ENCODE measurements around the gene KLHL29. TPM values are rescaled to one million over a fixed set of nuclear protein-coding genes. Genes with fewer than 3 reads are reported as not detected.
A peak's percentile ranks its signal among the peaks of the same experiment; 100 is the strongest.

The KLHL29 gene
- total and polyA plus RNA-seq, 2 of the 13 experiments (the other 11 are each of a cell fraction or from before 2014, with no cell fraction given), result 0.01 TPM; not detected in 1

GRCh38 chr2:23664066-23664788, 279.2 kb downstream of the KLHL29 start (continued):
- TF ChIP-seq, protein P1, sequence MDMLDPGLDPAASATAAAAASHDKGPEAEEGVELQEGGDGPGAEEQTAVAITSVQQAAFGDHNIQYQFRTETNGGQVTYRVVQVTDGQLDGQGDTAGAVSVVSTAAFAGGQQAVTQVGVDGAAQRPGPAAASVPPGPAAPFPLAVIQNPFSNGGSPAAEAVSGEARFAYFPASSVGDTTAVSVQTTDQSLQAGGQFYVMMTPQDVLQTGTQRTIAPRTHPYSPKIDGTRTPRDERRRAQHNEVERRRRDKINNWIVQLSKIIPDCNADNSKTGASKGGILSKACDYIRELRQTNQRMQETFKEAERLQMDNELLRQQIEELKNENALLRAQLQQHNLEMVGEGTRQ (IDR thresholded peaks at IDR 0.05; ENCODE audit: low read depth, low read length), result no peak
- TF ChIP-seq, protein P1 (CRISPR knock-in tag; IDR thresholded peaks at IDR 0.05; ENCODE audit: borderline replicate concordance), result no peak
- TF ChIP-seq ZNF772 (CRISPR knock-in tag; IDR thresholded peaks at IDR 0.05) (no peak), ZNF18 (CRISPR knock-in tag; IDR thresholded peaks at IDR 0.05; ENCODE audit: insufficient replicate concordance) (no peak), BORCS8-MEF2B (CRISPR knock-in tag; IDR thresholded peaks at IDR 0.05) (no peak), ZNF720 (CRISPR knock-in tag; IDR thresholded peaks at IDR 0.05) (no peak), ZNF24 (IDR thresholded peaks at IDR 0.05) (no peak), NCOR1 (IDR thresholded peaks at IDR 0.05; ENCODE audit: borderline replicate concordance, low read length) (no peak), ZNF136 (CRISPR knock-in tag; IDR thresholded peaks at IDR 0.05; ENCODE audit: low read depth) (no peak), GFI1 (CRISPR knock-in tag; IDR thresholded peaks at IDR 0.05; ENCODE audit: borderline replicate concordance) (no peak), SOX13 (IDR thresholded peaks at IDR 0.05) (no peak), SOX13 (CRISPR knock-in tag; conservative IDR thresholded peaks at IDR 0.05 in 1 of 2, IDR thresholded peaks at IDR 0.05 in 1 of 2) (no peak), DR1 (CRISPR knock-in tag; IDR thresholded peaks at IDR 0.05) (no peak), FOXP1 (IDR thresholded peaks at IDR 0.05) (no peak), FOXP1 (CRISPR knock-in tag; IDR thresholded peaks at IDR 0.05) (peak; percentile 41; the same call in 1 of the 2 replicates), ZNF432 (CRISPR knock-in tag; IDR thresholded peaks at IDR 0.05; ENCODE audit: borderline replicate concordance) (no peak), MEIS2 (CRISPR knock-in tag; IDR thresholded peaks at IDR 0.05) (no peak), ZFY (CRISPR knock-in tag; IDR thresholded peaks at IDR 0.05) (no peak), ATF3 (CRISPR knock-in tag; IDR thresholded peaks at IDR 0.05) (no peak), SP140L (CRISPR knock-in tag; IDR thresholded peaks at IDR 0.05; ENCODE audit: borderline replicate concordance) (no peak), MTF1 (CRISPR knock-in tag; IDR thresholded peaks at IDR 0.05) (no peak), SMAD1 (CRISPR knock-in tag; IDR thresholded peaks at IDR 0.05; ENCODE audit: borderline replicate concordance, low read depth) (no peak), ZNF329 (CRISPR knock-in tag; IDR thresholded peaks at IDR 0.05; ENCODE audit: low read depth) (no peak), IRF9 (CRISPR knock-in tag; IDR thresholded peaks at IDR 0.05; ENCODE audit: borderline replicate concordance) (no peak), ZC3H4 (CRISPR knock-in tag; IDR thresholded peaks at IDR 0.05; ENCODE audit: borderline replicate concordance) (no peak), DNMT1 (CRISPR knock-in tag; IDR thresholded peaks at IDR 0.05) (no peak), FOXA3 (CRISPR knock-in tag; IDR thresholded peaks at IDR 0.05) (peak; percentile 84), HNRNPUL1 (IDR thresholded peaks at IDR 0.05; ENCODE audit: low read depth, low read length) (no peak)

Measured in HepG2 (cell line).